CD4-positive, alpha-beta T cell treated with Interleukin-15 for 1 hour (primary cell): ENCODE data around the gene PANX2.
A peak's percentile ranks its signal among the peaks of the same experiment; 100 is the strongest.
"Not testable (repeated sequence)": the region's sequence is repeated elsewhere in the genome, so short reads cannot be mapped to it uniquely, and the experiment has no call there.

Experiments used
- DNase-seq: peaks from one replicate; pipeline ENCODE4 v3.0.0-alpha.2; 2020

PANX2 gene

GRCh38 chr22:50200461-50201190 is 30.1 kb downstream of the PANX2 start, which contains the start of gene SELENOO:
Gene SELENOO, plus strand, starts transcription at chr22:50201011. Its CDS starts 26 bp downstream, at chr22:50201037.
- peak; percentile 92 for DNase-seq

- DNase-seq = no peak
Measured at GRCh38 chr22:50201191-50202129, 30.9 kb downstream of the PANX2 start.

DNA sequence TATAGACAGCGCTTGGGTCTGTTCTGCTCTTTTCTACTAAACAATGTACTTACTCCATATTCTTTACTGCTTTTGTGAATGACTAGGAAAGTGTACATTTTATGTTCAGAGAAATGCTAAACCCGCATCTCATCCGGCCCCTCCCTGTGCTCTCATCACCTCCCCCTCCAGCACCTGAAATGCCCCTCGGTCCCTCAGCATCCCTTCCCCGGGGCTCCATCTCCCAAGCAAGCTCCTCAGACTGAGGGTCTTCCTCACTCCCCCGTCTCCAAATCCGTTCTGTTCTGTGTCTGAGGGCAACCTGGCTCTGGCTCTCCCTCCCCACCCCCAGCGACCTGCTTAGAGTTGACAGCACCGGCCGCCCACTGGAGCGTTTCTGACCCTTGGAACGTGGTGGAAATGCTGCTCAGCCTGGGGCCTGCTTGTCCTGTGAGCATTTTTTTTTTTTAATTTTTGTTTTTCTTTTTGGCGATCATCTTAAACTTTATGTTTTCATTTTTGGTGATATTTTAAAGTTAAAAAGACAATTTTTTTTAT is 31.7 kb downstream of the PANX2 start:
- DNase-seq = no peak

DNA sequence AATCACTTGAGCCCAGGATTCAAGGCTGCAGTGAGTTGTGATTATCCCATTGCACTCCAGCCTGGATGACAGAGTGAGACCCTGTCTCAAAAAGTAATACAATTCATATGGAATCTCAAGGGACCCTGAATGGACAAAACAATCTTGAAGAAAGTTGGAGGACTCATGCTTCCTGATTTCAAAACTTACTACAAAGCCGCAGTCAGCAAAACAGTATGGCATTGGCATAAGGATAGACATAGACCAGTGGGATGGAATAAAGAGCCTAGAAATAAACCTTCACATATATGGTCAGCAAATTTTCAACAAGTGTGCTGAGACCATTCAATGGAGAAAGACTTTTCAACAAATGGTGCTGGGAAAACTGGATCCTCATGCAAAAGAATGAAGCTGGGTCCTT is 32.8 kb downstream of the PANX2 start:
- DNase-seq = no peak

- no peak for DNase-seq
Measured at GRCh38 chr22:50204571-50204970, 34.0 kb downstream of the PANX2 start.

- not testable (repeated sequence) for DNase-seq
Measured at GRCh38 chr22:50204998-50205397, 34.5 kb downstream of the PANX2 start.

DNA sequence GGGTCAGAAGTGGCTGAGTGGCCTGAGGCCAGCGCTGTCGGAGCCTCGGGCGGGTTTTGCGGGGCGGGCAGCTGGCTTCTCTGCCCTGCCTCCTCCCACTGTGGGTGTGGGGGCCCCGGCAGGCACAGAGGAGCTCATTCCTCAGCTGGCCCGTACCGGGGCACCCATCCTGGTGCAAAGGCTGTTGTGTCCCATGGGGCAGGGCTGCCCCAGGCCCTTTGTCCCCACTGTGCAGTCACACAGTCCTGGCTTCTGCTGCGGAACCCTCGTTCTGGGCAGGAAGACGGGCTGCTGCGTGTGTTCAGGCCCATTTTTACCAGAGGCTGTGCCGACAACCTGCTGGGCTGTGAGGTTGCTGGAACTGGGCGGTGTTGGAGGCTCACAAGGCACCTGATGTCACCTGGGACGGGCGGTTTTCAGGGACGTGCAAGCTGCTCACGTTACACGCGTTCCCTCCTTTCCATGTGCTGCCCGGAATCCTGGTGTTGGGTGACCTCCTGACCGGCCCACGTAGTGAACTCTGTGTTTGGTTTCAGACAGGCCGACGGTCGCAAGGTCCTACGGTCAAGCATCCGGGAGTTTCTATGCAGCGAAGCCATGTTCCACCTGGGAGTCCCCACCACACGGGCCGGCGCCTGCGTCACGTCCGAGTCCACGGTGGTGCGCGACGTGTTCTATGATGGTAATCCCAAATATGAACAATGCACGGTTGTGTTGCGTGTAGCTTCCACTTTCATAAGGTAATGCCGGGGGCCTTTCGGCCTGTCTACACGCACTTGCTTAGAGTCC is 35.4 kb downstream of the PANX2 start:
- no peak for DNase-seq

DNA sequence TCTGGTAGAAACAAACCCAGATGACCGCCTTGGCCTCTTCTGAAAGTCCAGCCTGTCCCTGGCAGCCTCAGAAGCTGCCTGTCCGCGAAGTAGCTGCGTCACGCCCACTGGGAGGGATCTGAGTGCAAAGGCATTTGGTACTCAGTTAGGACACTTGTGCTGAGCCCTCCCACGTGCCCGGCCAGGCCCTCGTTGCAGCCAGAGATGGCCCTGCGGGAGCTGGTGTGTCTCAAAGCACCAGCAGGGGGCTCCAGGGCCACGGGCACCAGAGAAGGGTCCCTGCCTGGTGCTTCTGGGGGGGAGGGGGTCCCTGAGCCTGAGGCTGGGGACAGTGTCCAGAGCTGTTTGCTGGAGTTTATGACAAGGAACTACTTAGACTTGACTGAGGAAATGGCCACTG is 36.1 kb downstream of the PANX2 start:
- no peak for DNase-seq

DNA sequence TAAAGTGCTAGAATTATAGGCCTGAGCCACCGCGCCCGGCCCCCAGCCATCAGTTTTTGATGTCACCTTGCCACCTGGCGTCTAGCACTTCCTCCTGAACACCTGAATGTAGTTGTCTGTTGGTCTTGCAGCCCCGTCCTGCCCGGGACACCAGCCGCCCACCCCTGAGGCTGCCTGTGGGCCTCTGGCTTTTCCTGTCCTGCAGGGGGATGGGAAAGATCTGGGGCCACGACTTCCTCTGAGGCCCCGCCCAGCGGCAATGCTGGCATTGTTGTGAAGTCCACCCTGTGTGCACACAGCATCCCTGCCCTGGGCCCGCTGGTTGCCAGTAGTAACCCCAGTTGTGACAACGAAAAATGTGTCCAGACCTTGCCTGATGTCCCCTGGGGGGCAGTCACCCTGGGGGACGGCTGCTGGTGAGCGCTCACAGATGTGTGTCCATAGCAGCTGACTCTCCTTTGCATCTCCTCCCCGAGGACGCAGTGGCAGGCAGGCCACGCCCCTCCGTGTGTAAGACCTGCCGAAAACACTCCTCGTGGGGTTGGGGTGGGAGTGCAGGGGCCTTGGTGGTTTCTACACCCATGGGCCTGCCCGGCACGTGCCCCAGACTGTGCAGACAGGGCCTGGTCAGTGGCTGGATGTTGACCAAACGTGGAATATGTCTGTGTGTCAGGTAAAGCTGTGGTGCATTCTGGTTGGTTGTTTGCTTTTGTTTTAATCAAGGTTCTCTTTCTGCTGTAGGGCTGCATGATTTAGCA is 37.0 kb downstream of the PANX2 start:
- peak; percentile 43 for DNase-seq

GRCh38 chr22:50208430-50208938 is 38.0 kb downstream of the PANX2 start:
- DNase-seq = no peak

DNA sequence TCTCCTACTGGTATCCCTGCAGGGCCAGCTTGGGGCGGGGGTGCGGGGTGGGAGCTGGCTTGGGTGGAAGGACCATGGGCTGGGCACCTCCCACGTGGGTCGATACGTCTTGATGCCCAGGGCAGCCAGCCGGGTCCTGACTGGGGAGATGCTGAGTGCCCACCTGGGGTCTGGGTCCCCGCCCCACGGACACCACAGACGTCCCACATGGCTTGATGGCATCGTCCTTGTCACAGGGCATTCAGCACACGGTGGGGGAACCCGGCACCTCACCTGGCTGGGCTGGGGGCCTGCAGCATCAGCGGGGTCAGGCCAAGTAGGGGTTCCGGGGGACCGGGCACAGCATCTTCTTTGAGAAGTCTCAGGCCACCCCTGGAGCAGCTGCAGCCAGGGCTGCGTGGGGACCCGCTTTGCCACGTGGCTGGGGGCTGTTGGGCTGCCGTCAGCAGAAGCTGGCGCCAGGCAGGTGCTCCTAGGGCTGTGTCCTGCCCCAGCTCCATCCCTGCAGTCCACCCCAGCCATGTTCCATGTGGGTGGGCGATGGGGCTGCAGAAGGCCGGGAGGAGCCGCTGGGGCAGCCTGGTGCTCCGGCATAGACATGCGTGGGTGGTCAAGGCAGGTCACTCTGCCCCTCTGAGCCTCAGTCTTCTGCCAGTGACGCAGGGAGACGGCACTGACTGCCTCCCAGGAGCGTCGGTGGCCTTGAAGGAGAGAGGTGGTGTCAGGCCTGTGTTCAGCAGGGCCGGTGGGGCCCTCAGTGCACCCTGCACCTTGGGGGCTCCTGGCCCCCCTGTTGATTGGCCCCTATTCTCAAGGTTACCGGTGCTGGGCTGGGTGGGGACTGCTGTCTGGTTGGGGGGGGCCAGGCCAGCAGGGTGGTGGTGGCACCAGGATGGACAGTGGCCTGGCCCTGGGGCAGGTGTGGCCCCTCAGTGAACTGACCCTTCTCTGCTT is 38.7 kb downstream of the PANX2 start:
- DNase-seq = no peak

DNA sequence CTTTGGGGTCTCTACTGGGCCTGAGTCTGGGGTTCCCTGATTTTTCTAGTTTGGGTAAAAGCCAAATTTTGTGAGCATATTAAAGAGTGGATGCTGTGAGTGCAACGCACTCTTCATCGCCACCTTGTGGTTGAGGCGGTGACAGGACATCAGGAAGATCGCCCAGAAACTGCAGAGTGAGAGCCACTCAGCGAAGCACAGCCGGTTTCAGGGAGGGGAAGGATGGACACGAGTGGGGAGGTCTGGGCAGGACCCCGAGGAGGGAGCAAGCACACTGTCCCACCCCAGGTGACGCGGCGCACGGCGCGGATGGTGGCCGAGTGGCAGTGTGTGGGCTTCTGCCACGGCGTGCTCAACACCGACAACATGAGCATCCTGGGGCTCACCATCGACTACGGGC is 39.4 kb downstream of the PANX2 start:
- peak; percentile 69 for DNase-seq

GRCh38 chr22:50210378-50211139 is 40.0 kb downstream of the PANX2 start:
- no peak for DNase-seq

DNA sequence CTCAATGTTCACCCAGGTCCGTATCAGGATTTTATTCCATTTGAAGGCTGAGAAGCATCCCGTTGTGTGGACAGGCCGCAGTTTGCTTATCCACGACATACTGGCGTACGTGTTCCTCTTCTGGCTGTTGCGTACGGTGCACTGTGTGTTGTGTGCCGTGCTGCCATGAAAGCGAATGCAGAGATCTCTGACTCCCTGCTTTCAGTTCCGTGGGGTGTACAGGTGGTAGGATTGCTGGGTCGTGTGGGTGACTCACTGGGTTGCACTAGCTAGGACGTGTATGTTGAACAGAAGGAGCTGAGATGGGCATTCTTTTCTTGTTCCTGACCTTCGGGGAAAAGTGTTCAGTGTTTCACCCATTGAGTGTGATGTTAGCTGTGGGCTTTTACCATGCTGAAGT is 40.6 kb downstream of the PANX2 start:
- no peak for DNase-seq

DNA sequence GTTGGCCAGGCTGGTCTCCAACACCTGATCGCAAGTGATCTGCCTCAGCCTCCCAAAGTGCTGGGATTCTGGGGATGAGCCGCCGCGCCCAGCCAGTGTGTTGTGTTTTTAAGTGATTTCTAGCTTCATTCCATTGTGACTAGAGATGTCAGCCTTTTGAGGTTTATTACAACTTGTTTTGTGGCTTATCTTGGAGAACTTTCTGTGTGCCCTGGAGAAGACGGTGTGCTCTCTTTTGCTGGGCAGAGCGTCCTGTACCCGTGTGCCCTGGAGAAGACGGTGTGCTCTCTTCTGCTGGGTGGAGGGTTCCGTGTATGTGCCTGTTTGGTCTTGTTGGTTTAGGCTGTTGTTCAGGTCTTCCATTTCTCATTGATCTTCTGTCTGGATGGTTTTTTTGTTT is 42.7 kb downstream of the PANX2 start:
- DNase-seq = no peak

- no peak for DNase-seq
Measured at GRCh38 chr22:50215297-50216054, 44.9 kb downstream of the PANX2 start.

DNA sequence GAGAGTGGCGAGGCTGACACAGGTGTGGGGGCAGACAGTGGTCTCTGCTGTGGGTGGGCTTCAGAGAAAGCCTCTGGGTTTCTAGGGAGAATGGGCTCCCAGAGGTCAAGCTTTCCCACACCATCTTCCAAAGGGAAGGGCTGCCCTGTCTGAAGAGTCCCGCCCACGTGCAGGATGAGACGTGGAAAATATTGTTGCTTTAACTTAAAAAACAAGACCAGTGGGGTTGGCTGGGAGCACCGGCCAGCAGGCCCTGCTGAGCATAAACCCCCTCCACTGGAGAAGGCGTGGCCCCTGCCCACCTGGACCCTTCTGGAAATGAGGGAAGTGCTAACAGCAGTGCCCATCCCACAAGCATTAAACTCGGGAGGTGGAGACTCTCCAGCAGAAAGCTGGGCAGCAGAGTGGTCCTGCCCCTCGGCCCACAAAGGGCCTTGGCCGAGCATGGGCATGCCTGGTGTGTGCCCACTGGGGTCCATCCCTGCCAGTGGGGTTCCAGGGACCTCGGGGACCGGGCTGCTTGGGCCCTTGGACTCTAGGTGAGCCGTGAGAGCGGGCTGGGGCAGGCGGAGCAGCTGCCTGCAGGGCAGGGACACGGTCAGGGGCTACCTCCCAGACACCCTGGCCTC is 45.6 kb downstream of the PANX2 start:
- no peak for DNase-seq

- DNase-seq = no peak
Measured at GRCh38 chr22:50216684-50217520, 46.4 kb downstream of the PANX2 start.
